Brain microvascular endothelial cell (primary cell): ENCODE measurements around the gene ROPN1L.

Experiments
- DNase-seq: peaks from one replicate; pipeline ENCODE4 v3.0.0-alpha.2; 2020
- H3K27ac ChIP-seq: fragments of 250-450 bp; sonication (Bioruptor Pico); 2 replicates; pipeline ENCODE4 v1.5.1; 2020; ENCODE audit warnings: mild to moderate bottlenecking, moderate library complexity
- H3K27me3 ChIP-seq: fragments of 250-450 bp; sonication (Bioruptor Pico); replicated peaks from 2 replicates; pipeline ENCODE4 v1.5.1; 2020; ENCODE audit warnings: mild to moderate bottlenecking
- H3K36me3 ChIP-seq: fragments of 250-450 bp; sonication (Bioruptor Pico); replicated peaks from 2 replicates; pipeline ENCODE4 v1.5.1; 2020; ENCODE audit warnings: mild to moderate bottlenecking
- H3K4me3 ChIP-seq: 2 replicates; pipeline ENCODE4 v1.5.1; 2011; ENCODE audit warnings: low read depth, mild to moderate bottlenecking, control low read depth, low read length, moderate library complexity
- in situ Hi-C: cut with HindIII; loops from 2 replicates; pipeline ENCODE4 v1.10.0; 2017; ENCODE audit warnings: low sequenced_read_pairs, low pct_ligation_motif_present
- TF ChIP-seq, protein P1 (sequence below): IDR thresholded peaks from 2 replicates; pipeline ENCODE4 v1.5.1; 2011; ENCODE audit warnings: low read depth, mild to moderate bottlenecking, moderate library complexity, low read length, control low read depth, inconsistent platforms; ENCODE audit errors: missing control alignments

ROPN1L gene

DNA sequence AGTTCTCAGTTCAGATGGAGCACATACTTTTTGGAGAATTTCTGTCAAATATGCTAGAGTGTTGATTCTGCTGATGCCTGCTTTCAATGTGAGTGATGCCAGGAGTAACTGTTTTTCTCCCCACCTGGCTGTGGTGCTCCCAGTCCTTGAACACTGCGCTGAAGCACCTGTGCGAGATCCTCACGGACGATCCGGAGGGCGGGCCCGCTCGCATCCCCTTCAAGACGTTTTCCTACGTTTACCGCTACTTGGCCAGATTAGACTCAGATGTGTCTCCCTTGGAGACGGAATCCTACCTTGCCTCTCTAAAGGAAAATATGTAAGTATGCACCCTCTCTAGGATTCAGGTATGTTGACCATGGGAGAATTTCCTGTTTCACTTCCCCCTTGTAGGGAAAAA, 19.4 kb downstream of the ROPN1L start:
- no peak overlapping the region for H3K27ac ChIP-seq
- no peak for DNase-seq
- in situ Hi-C loops: no loop called here
- TF ChIP-seq, protein P1, sequence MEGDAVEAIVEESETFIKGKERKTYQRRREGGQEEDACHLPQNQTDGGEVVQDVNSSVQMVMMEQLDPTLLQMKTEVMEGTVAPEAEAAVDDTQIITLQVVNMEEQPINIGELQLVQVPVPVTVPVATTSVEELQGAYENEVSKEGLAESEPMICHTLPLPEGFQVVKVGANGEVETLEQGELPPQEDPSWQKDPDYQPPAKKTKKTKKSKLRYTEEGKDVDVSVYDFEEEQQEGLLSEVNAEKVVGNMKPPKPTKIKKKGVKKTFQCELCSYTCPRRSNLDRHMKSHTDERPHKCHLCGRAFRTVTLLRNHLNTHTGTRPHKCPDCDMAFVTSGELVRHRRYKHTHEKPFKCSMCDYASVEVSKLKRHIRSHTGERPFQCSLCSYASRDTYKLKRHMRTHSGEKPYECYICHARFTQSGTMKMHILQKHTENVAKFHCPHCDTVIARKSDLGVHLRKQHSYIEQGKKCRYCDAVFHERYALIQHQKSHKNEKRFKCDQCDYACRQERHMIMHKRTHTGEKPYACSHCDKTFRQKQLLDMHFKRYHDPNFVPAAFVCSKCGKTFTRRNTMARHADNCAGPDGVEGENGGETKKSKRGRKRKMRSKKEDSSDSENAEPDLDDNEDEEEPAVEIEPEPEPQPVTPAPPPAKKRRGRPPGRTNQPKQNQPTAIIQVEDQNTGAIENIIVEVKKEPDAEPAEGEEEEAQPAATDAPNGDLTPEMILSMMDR: no peak
- H3K36me3 ChIP-seq: no peaks in the 10 kb centered on the region
- H3K27me3 ChIP-seq: no peaks in the 10 kb centered on the region
- no peak overlapping the region for H3K4me3 ChIP-seq

DNA sequence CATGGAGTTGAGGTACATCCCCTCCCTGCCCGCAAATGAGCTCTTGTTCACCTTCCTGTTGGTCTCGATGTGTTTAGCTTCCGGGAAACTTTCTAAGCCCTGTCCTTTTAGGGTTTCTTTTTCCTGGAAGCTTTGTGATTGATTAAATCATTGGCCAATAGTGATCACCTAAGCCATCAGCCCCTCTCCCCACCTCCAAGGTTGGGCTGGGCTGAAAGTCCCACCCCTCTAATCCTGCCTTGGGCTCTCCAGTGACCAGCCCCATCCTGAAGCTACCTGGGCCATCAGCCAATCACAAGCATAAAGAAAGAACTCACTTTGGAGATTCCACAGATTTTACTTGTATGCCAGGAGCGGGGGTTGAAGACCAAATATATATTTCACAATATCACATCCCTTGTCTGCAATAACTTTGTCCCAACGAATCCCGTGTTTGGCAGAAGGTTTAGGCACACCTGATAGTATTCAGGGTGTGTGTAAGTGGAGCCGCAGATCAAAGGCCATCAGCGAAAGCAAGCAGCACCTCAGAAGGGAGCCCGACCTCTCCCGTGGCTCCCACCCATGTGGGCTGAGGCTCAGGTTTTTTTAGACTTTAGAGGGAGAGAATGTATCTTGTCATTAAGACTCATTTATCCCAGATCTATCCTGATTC, 20.4 kb downstream of the ROPN1L start:
- Histone ChIP-seq H3K36me3 (no peaks in the 10 kb centered on the region), H3K27ac (no peak overlapping the region), H3K27me3 (no peaks in the 10 kb centered on the region), H3K4me3 (no peak overlapping the region)
- in situ Hi-C loops: no loop called here
- TF ChIP-seq, protein P1: no peak
- no peak for DNase-seq

DNA sequence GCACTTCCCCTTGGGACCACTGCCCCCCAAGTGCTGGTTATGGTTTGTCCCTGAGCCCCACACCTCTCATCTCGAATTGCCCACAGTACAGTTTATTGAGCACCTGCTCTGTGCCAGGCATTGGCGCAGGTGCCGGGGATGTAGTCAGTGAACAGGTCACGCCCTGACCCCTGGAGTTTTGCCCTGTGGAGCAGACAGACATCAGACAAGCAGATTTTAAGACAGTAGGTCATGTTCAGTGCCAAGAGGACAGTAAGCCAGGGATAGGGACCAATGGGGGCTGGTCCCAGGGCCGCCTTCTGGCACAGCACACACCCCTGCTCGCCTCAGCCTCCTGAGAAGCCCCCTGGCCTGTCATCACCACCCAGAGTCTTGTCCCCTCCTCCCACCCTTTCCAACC, 21.9 kb downstream of the ROPN1L start:
- no peaks in the 10 kb centered on the region for H3K36me3 ChIP-seq
- H3K27ac ChIP-seq: no peak overlapping the region
- in situ Hi-C loops: no loop called here
- no peak overlapping the region for H3K4me3 ChIP-seq
- no peaks in the 10 kb centered on the region for H3K27me3 ChIP-seq
- TF ChIP-seq, protein P1: no peak
- no peak for DNase-seq

DNA sequence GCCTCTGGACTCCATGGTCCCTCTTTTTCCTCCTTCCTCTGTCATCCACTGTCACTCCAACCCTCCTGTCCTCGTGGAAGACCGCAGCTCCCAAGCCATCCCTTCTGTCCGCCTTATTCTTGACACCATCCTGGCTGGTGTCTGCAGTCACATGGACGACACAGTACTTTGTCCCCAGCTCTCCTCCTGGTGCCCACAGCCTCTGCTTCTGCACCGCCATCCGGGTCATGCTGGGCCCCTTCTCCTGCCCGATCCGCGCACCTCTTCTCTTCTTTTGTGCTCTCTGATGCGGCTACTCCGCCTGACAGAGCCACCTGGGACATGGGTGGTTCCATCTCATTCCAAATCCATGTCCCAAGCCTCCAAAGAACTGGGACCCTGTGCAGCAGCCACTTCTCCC, 22.5 kb downstream of the ROPN1L start:
- Histone ChIP-seq H3K27me3 (no peaks in the 10 kb centered on the region), H3K4me3 (no peak overlapping the region), H3K27ac (no peak overlapping the region), H3K36me3 (no peaks in the 10 kb centered on the region)
- TF ChIP-seq, protein P1: no peak
- no peak for DNase-seq
- in situ Hi-C loops: no loop called here

DNA sequence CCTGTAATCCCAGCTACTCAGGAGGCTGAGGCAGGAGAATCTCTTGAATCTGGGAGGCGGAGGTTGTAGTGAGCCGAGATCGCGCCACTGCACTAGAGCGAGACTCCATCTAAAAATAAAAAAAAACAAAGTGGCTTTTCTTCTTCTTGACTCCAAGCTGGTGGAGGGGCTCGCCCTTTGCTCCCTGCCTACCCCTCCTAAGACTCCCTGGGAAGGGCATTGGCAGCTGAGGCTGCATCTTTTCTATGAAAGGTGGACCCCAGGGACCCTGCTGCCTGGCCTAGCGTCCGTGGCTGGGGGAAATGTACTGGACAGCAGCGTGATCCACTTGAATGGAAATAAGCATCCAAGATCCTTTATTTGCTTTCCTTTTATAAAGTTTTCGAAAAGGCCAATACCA, 24.0 kb downstream of the ROPN1L start:
- in situ Hi-C loops: no loop called here
- no peaks in the 10 kb centered on the region for H3K36me3 ChIP-seq
- H3K27ac ChIP-seq: no peak overlapping the region
- no peaks in the 10 kb centered on the region for H3K27me3 ChIP-seq
- TF ChIP-seq, protein P1: no peak
- no peak overlapping the region for H3K4me3 ChIP-seq
- DNase-seq: no peak

DNA sequence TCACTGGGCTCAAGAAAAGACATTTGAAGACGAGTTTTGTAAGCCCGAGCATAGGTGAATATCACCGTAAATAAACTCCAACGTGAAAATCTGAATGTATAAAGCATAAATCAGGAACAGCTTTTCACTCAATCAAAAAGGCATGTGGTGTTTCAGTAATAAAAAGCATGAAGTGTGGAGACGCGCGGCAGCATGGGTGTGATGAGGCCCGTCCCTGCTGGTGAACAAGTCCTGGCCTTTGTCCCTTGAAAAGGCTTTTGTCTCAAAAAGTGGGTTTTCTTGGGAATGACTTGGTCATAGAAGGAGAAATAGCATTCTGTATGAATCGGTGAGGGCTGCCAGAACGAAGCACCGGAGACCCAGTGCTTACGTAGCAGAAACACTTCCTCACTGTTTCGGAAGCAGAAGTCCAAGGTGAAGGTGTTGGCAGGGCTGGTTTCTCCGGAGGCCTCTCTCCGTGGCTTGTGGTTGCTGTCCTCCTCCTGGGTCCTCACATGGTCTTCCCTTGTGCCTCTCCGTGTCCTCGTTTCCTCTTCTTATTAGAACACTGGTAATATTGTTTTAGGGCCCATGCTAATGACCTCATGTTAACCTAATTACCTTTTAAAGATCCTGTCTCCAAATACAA, 24.9 kb downstream of the ROPN1L start:
- no peak overlapping the region for H3K27ac ChIP-seq

More for the DNA sequence above, 24.9 kb downstream of the ROPN1L start:
- in situ Hi-C loops: no loop called here
- no peak for DNase-seq
- Histone ChIP-seq H3K36me3 (no peaks in the 10 kb centered on the region), H3K4me3 (no peak overlapping the region), H3K27me3 (no peaks in the 10 kb centered on the region)
- TF ChIP-seq, protein P1: no peak
